ENCODE measurements around the gene SPATA31C1. TPM values are rescaled to one million over a fixed set of nuclear protein-coding genes. Genes with fewer than 3 reads are reported as not detected.

Gene SPATA31C1
- total RNA-seq, 2 experiments from 2014 or later: not detected

DNA sequence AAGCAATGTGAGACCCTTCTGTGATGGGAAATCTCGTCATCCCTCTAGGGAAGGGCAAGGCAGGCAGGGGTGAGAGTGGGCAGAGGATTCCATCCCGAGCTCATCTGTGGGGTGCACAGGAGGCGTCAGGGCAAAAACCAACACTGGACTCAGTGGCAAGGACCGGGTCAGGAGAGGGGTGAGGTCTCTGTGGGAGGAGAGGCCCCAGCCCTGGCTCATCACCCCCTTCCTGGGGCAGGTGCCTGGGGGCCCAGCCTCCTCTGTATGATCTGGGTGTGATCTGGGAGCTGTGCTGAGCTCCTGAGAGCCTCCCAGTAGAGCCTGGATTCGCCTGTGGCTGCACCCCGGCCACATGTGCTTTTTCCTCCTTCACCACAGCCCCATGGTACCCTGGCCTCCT, 34.5 kb upstream of the SPATA31C1 start:
- no peak overlapping the region for H3K27ac Mint-ChIP-seq
- DNase-seq (no peak), ATAC-seq (no peak)
- no peaks in the 10 kb centered on the region for H3K27me3 Mint-ChIP-seq
- no peaks in the 10 kb centered on the region for H3K4me1 Mint-ChIP-seq (ENCODE audit: low read depth)
- TF ChIP-seq, protein P1, sequence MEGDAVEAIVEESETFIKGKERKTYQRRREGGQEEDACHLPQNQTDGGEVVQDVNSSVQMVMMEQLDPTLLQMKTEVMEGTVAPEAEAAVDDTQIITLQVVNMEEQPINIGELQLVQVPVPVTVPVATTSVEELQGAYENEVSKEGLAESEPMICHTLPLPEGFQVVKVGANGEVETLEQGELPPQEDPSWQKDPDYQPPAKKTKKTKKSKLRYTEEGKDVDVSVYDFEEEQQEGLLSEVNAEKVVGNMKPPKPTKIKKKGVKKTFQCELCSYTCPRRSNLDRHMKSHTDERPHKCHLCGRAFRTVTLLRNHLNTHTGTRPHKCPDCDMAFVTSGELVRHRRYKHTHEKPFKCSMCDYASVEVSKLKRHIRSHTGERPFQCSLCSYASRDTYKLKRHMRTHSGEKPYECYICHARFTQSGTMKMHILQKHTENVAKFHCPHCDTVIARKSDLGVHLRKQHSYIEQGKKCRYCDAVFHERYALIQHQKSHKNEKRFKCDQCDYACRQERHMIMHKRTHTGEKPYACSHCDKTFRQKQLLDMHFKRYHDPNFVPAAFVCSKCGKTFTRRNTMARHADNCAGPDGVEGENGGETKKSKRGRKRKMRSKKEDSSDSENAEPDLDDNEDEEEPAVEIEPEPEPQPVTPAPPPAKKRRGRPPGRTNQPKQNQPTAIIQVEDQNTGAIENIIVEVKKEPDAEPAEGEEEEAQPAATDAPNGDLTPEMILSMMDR (IDR thresholded peaks at IDR 0.05): no peak
- no peaks in the 10 kb centered on the region for H3K9me3 Mint-ChIP-seq
- H3K4me3 Mint-ChIP-seq: no peak overlapping the region
- ChIA-PET CTCF (no interaction called here), POLR2A (no interaction called here)
- intact Hi-C loops (cut with micrococcal nuclease): no loop called here
- no peaks in the 10 kb centered on the region for H3K36me3 Mint-ChIP-seq (ENCODE audit: low read depth)

- H3K9me3 Mint-ChIP-seq: no peaks in the 10 kb centered on the region
- no peaks in the 10 kb centered on the region for H3K27me3 Mint-ChIP-seq
- intact Hi-C loops (cut with micrococcal nuclease): no loop called here
- TF ChIP-seq, protein P1 (IDR thresholded peaks at IDR 0.05): no peak
- POLR2A ChIA-PET: no interaction called here
- no peaks in the 10 kb centered on the region for H3K4me1 Mint-ChIP-seq (ENCODE audit: low read depth)
- H3K27ac Mint-ChIP-seq: no peak overlapping the region
- no peak overlapping the region for H3K4me3 Mint-ChIP-seq
- no peak for ATAC-seq
- no peaks in the 10 kb centered on the region for H3K36me3 Mint-ChIP-seq (ENCODE audit: low read depth)
- DNase-seq: no peak
- CTCF ChIA-PET: no interaction called here
Observed at GRCh38 chr9:87883990-87884389, 33.8 kb upstream of the SPATA31C1 start.

GRCh38 chr9:87884578-87885459, 32.9 kb upstream of the SPATA31C1 start:
- CTCF ChIA-PET: no interaction called here
- DNase-seq (no peak), ATAC-seq (no peak)
- no peaks in the 10 kb centered on the region for H3K9me3 Mint-ChIP-seq
- no peaks in the 10 kb centered on the region for H3K36me3 Mint-ChIP-seq (ENCODE audit: low read depth)
- no peak overlapping the region for H3K4me3 Mint-ChIP-seq
- no peaks in the 10 kb centered on the region for H3K27me3 Mint-ChIP-seq
- intact Hi-C loops (cut with micrococcal nuclease): no loop called here
- TF ChIP-seq, protein P1 (IDR thresholded peaks at IDR 0.05): no peak
- H3K27ac Mint-ChIP-seq: no peak overlapping the region
- POLR2A ChIA-PET: no interaction called here
- no peaks in the 10 kb centered on the region for H3K4me1 Mint-ChIP-seq (ENCODE audit: low read depth)

DNA sequence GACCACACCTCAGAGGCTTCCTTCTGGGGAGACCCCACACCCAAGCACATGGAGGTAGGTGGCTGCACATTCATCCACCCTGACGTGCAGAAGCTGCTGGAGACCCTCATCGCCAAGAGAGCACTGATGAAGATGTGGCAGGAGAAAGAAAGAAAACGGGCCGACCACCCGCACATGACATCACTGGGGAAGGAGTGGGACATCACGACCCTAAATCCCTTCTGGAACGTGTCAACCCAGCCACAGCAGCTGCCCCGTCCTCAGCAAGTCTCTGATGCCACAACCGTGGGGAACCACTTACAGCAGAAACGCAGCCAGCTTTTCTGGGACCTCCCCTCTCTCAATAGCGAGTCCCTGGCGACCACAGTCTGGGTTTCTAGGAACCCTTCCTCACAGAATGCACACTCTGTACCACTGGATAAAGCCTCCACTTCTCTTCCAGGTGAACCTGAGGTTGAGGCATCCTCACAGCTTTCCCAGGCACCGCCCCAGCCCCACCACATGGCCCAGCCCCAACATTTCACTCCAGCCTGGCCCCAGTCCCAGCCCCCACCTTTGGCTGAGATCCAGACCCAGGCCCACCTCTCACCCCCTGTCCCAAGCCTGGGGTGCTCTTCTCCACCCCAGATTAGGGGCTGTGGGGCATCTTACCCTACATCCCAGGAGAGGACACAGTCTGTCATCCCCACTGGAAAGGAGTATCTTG, 32.1 kb upstream of the SPATA31C1 start:
- TF ChIP-seq, protein P1 (IDR thresholded peaks at IDR 0.05): no peak
- H3K36me3 Mint-ChIP-seq (ENCODE audit: low read depth): no peaks in the 10 kb centered on the region
- no peak overlapping the region for H3K4me3 Mint-ChIP-seq
- POLR2A ChIA-PET: no interaction called here
- CTCF ChIA-PET: no interaction called here
- H3K27ac Mint-ChIP-seq: no peak overlapping the region
- intact Hi-C loops (cut with micrococcal nuclease): no loop called here
- no peaks in the 10 kb centered on the region for H3K27me3 Mint-ChIP-seq
- no peak for DNase-seq
- no peak for ATAC-seq
- H3K9me3 Mint-ChIP-seq: no peaks in the 10 kb centered on the region
- no peaks in the 10 kb centered on the region for H3K4me1 Mint-ChIP-seq (ENCODE audit: low read depth)
